ENCODE data around the gene ANOS1. TPM values are rescaled to one million over a fixed set of nuclear protein-coding genes. Genes with fewer than 3 reads are reported as not detected.

Gene ANOS1
- total RNA-seq, 2 donors from 2014 or later, result 23.6 to 31.9 TPM

- Histone ChIP-seq H3K4me1 (replicated peaks) (no peaks in the 10 kb centered on the region), H3K9me3 (no peaks in the 10 kb centered on the region), H3K4me3 (no peak overlapping the region), H3K36me3 (no peaks in the 10 kb centered on the region), H3K27ac (no peak overlapping the region), H3K27me3 (replicated peaks; ENCODE audit: insufficient read depth) (no peaks in the 10 kb centered on the region)
- no peak for DNase-seq (ENCODE audit: low spot score)
- intact Hi-C loops (cut with DNase I), result no loop called here
- TF ChIP-seq CTCF (IDR thresholded peaks at IDR 0.05) (no peak), POLR2AphosphoS5 (IDR thresholded peaks at IDR 0.05) (no peak)
- 92% methylated on average over 1 of the region's 1 CpG for WGBS
Observed at GRCh38 chrX:8692871-8693270, 39.1 kb downstream of the ANOS1 start.

- H3K4me1 ChIP-seq (replicated peaks), result no peaks in the 10 kb centered on the region
- DNase-seq (ENCODE audit: low spot score), result no peak
- intact Hi-C loops (cut with DNase I), result no loop called here
- H3K9me3 ChIP-seq, result no peaks in the 10 kb centered on the region
- TF ChIP-seq POLR2AphosphoS5 (IDR thresholded peaks at IDR 0.05) (no peak), POLR2A (IDR thresholded peaks at IDR 0.05) (no peak), CTCF (IDR thresholded peaks at IDR 0.05) (no peak)
- no peak overlapping the region for H3K27ac ChIP-seq
- 81% methylated on average over 3 of the region's 3 CpGs for WGBS
- no peaks in the 10 kb centered on the region for H3K36me3 ChIP-seq
- no peak overlapping the region for H3K4me3 ChIP-seq
- H3K27me3 ChIP-seq (replicated peaks; ENCODE audit: insufficient read depth), result no peaks in the 10 kb centered on the region
Observed at GRCh38 chrX:8689473-8689872, 42.5 kb downstream of the ANOS1 start.

GRCh38 chrX:8688776-8689175, 43.2 kb downstream of the ANOS1 start:
- WGBS, result 74% methylated on average over 3 of the region's 3 CpGs
- H3K4me1 ChIP-seq (replicated peaks), result no peaks in the 10 kb centered on the region

GRCh38 chrX:8684201-8684965, 47.6 kb downstream of the ANOS1 start:
- H3K9me3 ChIP-seq, result no peaks in the 10 kb centered on the region
- WGBS, result 71% methylated on average over 16 of the region's 16 CpGs
- H3K4me1 ChIP-seq (replicated peaks), result no peaks in the 10 kb centered on the region
- no peak for DNase-seq (ENCODE audit: low spot score)
- H3K27ac ChIP-seq, result no peak overlapping the region
- intact Hi-C loops (cut with DNase I), result no loop called here
- no peak for TF ChIP-seq CTCF (IDR thresholded peaks at IDR 0.05)
- TF ChIP-seq POLR2A (IDR thresholded peaks at IDR 0.05), result no peak
- TF ChIP-seq POLR2AphosphoS5 (IDR thresholded peaks at IDR 0.05), result no peak
- H3K4me3 ChIP-seq, result no peak overlapping the region
- H3K27me3 ChIP-seq (replicated peaks; ENCODE audit: insufficient read depth), result no peaks in the 10 kb centered on the region
- no peaks in the 10 kb centered on the region for H3K36me3 ChIP-seq

More at GRCh38 chrX:8688776-8689175, 43.2 kb downstream of the ANOS1 start:
- no peak for DNase-seq (ENCODE audit: low spot score)
- no peaks in the 10 kb centered on the region for H3K27me3 ChIP-seq (replicated peaks; ENCODE audit: insufficient read depth)
- H3K9me3 ChIP-seq, result no peaks in the 10 kb centered on the region
- no peak overlapping the region for H3K27ac ChIP-seq
- no peak for TF ChIP-seq CTCF (IDR thresholded peaks at IDR 0.05)
- no peak for TF ChIP-seq POLR2A (IDR thresholded peaks at IDR 0.05)
- no peak for TF ChIP-seq POLR2AphosphoS5 (IDR thresholded peaks at IDR 0.05)
- no peaks in the 10 kb centered on the region for H3K36me3 ChIP-seq
- intact Hi-C loops (cut with DNase I), result no loop called here
- H3K4me3 ChIP-seq, result no peak overlapping the region

- intact Hi-C loops (cut with DNase I), result no loop called here
- no peak for DNase-seq (ENCODE audit: low spot score)
- TF ChIP-seq POLR2A (IDR thresholded peaks at IDR 0.05) (no peak), POLR2AphosphoS5 (IDR thresholded peaks at IDR 0.05) (no peak)
- no peaks in the 10 kb centered on the region for H3K36me3 ChIP-seq
- H3K27me3 ChIP-seq (replicated peaks; ENCODE audit: insufficient read depth), result no peaks in the 10 kb centered on the region
- no peaks in the 10 kb centered on the region for H3K4me1 ChIP-seq (replicated peaks)
- H3K4me3 ChIP-seq, result no peak overlapping the region
- H3K27ac ChIP-seq, result no peak overlapping the region
- no peaks in the 10 kb centered on the region for H3K9me3 ChIP-seq
- WGBS, result 61% methylated on average over 5 of the region's 5 CpGs
Observed at GRCh38 chrX:8683687-8684086, 48.2 kb downstream of the ANOS1 start.
